Measurements from ENCODE around the gene CYBRD1.

DNA sequence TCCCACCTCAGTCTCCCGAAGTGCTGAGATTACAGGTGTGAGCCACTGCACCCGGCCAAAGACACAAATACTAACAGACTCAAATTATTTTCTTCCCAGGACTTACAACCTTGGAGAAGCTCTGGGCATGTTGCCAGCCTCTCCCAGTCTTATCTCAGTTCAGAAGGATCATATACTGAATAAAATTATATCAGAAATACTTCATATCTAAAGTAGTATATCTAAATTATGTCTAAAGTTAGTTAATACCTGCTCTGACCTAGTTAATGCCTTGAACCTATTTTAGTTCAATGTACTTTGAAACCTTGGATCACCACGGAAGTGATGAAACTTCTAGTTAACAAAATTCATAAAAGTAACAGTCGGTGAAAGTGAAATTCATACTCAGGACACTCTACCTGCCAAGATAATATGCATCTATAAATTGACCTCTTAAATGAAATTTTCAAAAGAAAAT is 34.4 kb upstream of the CYBRD1 start:
- no peak for TF ChIP-seq CTCF (IDR thresholded peaks at IDR 0.05)
- peak in 1 of 3 donors; percentile 9 for TF ChIP-seq POLR2AphosphoS5 (IDR thresholded peaks at IDR 0.05)

All from transverse colon (tissue), 4 donors.